Uterus (tissue), 2 donors: ENCODE results near the gene PBXIP1.

ENCODE experiments used
- CTCF ChIP-seq, 4 experiments: fragments of 200-600 bp in 2 of 4; fragments of 450-650 bp in 2 of 4; sonication (generic) in 2 of 4; IDR thresholded peaks; one replicate each; pipeline ENCODE4 v1.5.1; 2016 to 2019; ENCODE audit warnings: antibody characterized with exemption in 4 of 4, mild to moderate bottlenecking in 2 of 4, moderate library complexity in 1 of 4
- POLR2A ChIP-seq, 2 donors: fragments of 450-650 bp; IDR thresholded peaks; one replicate each; pipeline ENCODE4 v1.6.1; 2016; ENCODE audit warnings: antibody characterized with exemption in 2 of 2, mild to moderate bottlenecking in 1 of 2, moderate library complexity in 1 of 2

DNA sequence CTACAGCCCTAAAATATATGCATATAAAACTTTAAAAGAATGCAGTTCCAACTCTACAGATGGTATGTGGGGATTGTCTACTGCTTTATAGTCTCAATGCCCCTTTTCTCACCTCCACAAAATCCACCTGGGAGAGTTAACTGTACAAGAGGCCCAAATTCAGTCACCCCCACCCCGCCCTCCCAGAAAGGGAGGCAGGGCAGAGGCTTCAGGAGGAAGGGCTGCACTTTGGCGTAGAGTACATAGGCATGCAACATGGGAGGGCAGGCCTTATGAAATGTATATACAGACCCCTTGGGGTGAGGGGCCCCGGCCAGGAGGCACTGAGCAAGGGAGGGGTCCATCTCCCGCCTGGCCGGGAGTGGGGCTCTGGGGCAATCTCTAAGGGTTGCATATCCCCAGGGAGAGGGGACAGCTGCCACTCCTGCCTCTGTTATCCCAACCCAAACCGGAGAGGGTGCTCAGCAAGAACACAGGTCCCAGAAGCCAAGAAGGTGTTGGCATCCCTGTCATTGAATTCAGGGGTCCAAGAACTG lies 7.0 kb upstream of the PBXIP1 start:
- no peak for TF ChIP-seq POLR2A (IDR thresholded peaks at IDR 0.05)
- no peak for TF ChIP-seq CTCF (IDR thresholded peaks at IDR 0.05)
